ENCODE results near the gene LIMK1.

Gene LIMK1

GRCh38 chr7:74049997-74050798 lies 33.4 kb upstream of the LIMK1 start:
- H3K27ac Mint-ChIP-seq = no peak overlapping the region
- H3K9me3 Mint-ChIP-seq = no peaks in the 10 kb centered on the region
- H3K4me1 Mint-ChIP-seq = no peaks in the 10 kb centered on the region
- H3K36me3 Mint-ChIP-seq = no peaks in the 10 kb centered on the region
- no peak overlapping the region for H3K4me3 Mint-ChIP-seq
- H3K27me3 Mint-ChIP-seq = no peaks in the 10 kb centered on the region

GRCh38 chr7:74051193-74051592 lies 32.4 kb upstream of the LIMK1 start:
- Mint-ChIP-seq H3K4me3 (no peak overlapping the region), H3K4me1 (no peaks in the 10 kb centered on the region), H3K27ac (no peak overlapping the region), H3K27me3 (no peaks in the 10 kb centered on the region), H3K36me3 (no peaks in the 10 kb centered on the region), H3K9me3 (no peaks in the 10 kb centered on the region)

- Mint-ChIP-seq H3K36me3 (no peaks in the 10 kb centered on the region), H3K9me3 (no peaks in the 10 kb centered on the region), H3K4me1 (no peaks in the 10 kb centered on the region), H3K27me3 (no peaks in the 10 kb centered on the region), H3K4me3 (no peak overlapping the region), H3K27ac (no peak overlapping the region)
These were observed 31.8 kb upstream of the LIMK1 start for GRCh38 chr7:74051629-74052410.

- Mint-ChIP-seq H3K36me3 (no peaks in the 10 kb centered on the region), H3K27ac (no peak overlapping the region), H3K4me3 (no peak overlapping the region)
These were observed 31.0 kb upstream of the LIMK1 start for GRCh38 chr7:74052628-74053027.

GRCh38 chr7:74053589-74054186 lies 29.9 kb upstream of the LIMK1 start:
- Mint-ChIP-seq H3K4me3 (no peak overlapping the region), H3K27ac (no peak overlapping the region), H3K4me1 (no peaks in the 10 kb centered on the region), H3K9me3 (no peaks in the 10 kb centered on the region), H3K36me3 (no peaks in the 10 kb centered on the region), H3K27me3 (peaks cover 4% of the 10 kb centered on the region)

More at GRCh38 chr7:74052628-74053027, 31.0 kb upstream of the LIMK1 start:
- H3K9me3 Mint-ChIP-seq = no peaks in the 10 kb centered on the region
- no peaks in the 10 kb centered on the region for H3K4me1 Mint-ChIP-seq
- H3K27me3 Mint-ChIP-seq = no peaks in the 10 kb centered on the region

- Mint-ChIP-seq H3K4me1 (no peaks in the 10 kb centered on the region), H3K27me3 (peaks cover 4% of the 10 kb centered on the region), H3K27ac (no peak overlapping the region), H3K9me3 (no peaks in the 10 kb centered on the region), H3K36me3 (no peaks in the 10 kb centered on the region), H3K4me3 (no peak overlapping the region)
These were observed 27.3 kb upstream of the LIMK1 start for GRCh38 chr7:74056096-74056915.

GRCh38 chr7:74057216-74057925 lies 26.2 kb upstream of the LIMK1 start:
- Mint-ChIP-seq H3K27ac (no peak overlapping the region), H3K9me3 (no peaks in the 10 kb centered on the region), H3K4me1 (no peaks in the 10 kb centered on the region), H3K36me3 (no peaks in the 10 kb centered on the region), H3K27me3 (peaks cover 4% of the 10 kb centered on the region), H3K4me3 (no peak overlapping the region)

- H3K4me1 Mint-ChIP-seq = no peaks in the 10 kb centered on the region
- no peaks in the 10 kb centered on the region for H3K36me3 Mint-ChIP-seq
- no peaks in the 10 kb centered on the region for H3K9me3 Mint-ChIP-seq
- peaks cover 4% of the 10 kb centered on the region for H3K27me3 Mint-ChIP-seq
- no peak overlapping the region for H3K27ac Mint-ChIP-seq
- no peak overlapping the region for H3K4me3 Mint-ChIP-seq
These were observed 25.6 kb upstream of the LIMK1 start for GRCh38 chr7:74057987-74058386.

- Mint-ChIP-seq H3K4me1 (no peaks in the 10 kb centered on the region), H3K9me3 (no peaks in the 10 kb centered on the region), H3K27me3 (peaks cover 4% of the 10 kb centered on the region), H3K36me3 (no peaks in the 10 kb centered on the region), H3K4me3 (no peak overlapping the region), H3K27ac (no peak overlapping the region)
These were observed 25.1 kb upstream of the LIMK1 start for GRCh38 chr7:74058486-74058885.

- Mint-ChIP-seq H3K27me3 (peaks cover 4% of the 10 kb centered on the region), H3K4me3 (no peak overlapping the region), H3K27ac (no peak overlapping the region), H3K9me3 (no peaks in the 10 kb centered on the region), H3K4me1 (no peaks in the 10 kb centered on the region), H3K36me3 (no peaks in the 10 kb centered on the region)
These were observed 24.6 kb upstream of the LIMK1 start for GRCh38 chr7:74059037-74059436.

- H3K27ac Mint-ChIP-seq = no peak overlapping the region
- peaks cover 4% of the 10 kb centered on the region for H3K27me3 Mint-ChIP-seq
- no peaks in the 10 kb centered on the region for H3K9me3 Mint-ChIP-seq
- no peaks in the 10 kb centered on the region for H3K36me3 Mint-ChIP-seq
- no peak overlapping the region for H3K4me3 Mint-ChIP-seq
- H3K4me1 Mint-ChIP-seq = no peaks in the 10 kb centered on the region
These were observed 23.7 kb upstream of the LIMK1 start for GRCh38 chr7:74059681-74060588.

- H3K27me3 Mint-ChIP-seq = peaks cover 4% of the 10 kb centered on the region
- no peaks in the 10 kb centered on the region for H3K4me1 Mint-ChIP-seq
- peak overlapping the region; percentile 51 for H3K4me3 Mint-ChIP-seq
- no peaks in the 10 kb centered on the region for H3K36me3 Mint-ChIP-seq
- H3K9me3 Mint-ChIP-seq = no peaks in the 10 kb centered on the region
- H3K27ac Mint-ChIP-seq = peak overlapping the region; percentile 59
These were observed 21.6 kb upstream of the LIMK1 start for GRCh38 chr7:74061840-74062539.

GRCh38 chr7:74063223-74063641 lies 20.4 kb upstream of the LIMK1 start:
- Mint-ChIP-seq H3K4me3 (no peak overlapping the region), H3K4me1 (no peaks in the 10 kb centered on the region), H3K36me3 (no peaks in the 10 kb centered on the region), H3K9me3 (no peaks in the 10 kb centered on the region), H3K27me3 (no peaks in the 10 kb centered on the region), H3K27ac (no peak overlapping the region)
